Large intestine (tissue), 3 donors: ENCODE results near the gene PIK3C2G. TPM values are rescaled to one million over a fixed set of nuclear protein-coding genes. Genes with fewer than 3 reads are reported as not detected.

Experiments used
- DNase-seq, 2 donors: peaks; one replicate each; pipeline versions ENCODE4 v3.0.0 to v3.0.0-alpha.2; 2013
- H3K27ac ChIP-seq: one replicate; pipeline ENCODE4 v1.5.1; 2013; ENCODE audit warnings: low read length
- H3K27me3 ChIP-seq: 2 replicates; pipeline ENCODE4 v1.6.1; 2013; ENCODE audit warnings: low read length; ENCODE audit not compliant: control insufficient read depth, insufficient read depth
- H3K36me3 ChIP-seq: 2 replicates; pipeline ENCODE4 v1.6.1; 2013; ENCODE audit warnings: low read length; ENCODE audit not compliant: control insufficient read depth, insufficient read depth
- H3K4me1 ChIP-seq: one replicate; pipeline ENCODE4 v1.6.1; 2013; ENCODE audit warnings: low read length; ENCODE audit not compliant: control insufficient read depth, insufficient read depth
- H3K4me3 ChIP-seq: one replicate; pipeline ENCODE4 v1.5.1; 2013; ENCODE audit warnings: low read length
- H3K9me3 ChIP-seq: one replicate; pipeline ENCODE4 v1.6.1; 2013; ENCODE audit warnings: mild to moderate bottlenecking, low read depth, low read length, moderate library complexity; ENCODE audit not compliant: control insufficient read depth
- WGBS: methylation state at CpG from one replicate; pipeline ENCODE4 v1.1.5; 2013; ENCODE audit warnings: low lambda C conversion rate; ENCODE audit not compliant: insufficient coverage; 5-methylcytosine and 5-hydroxymethylcytosine counted together
- polyA plus RNA-seq: library from polyadenylated mRNA; unstranded; fragments of 120-200 nt; gene quantifications from one replicate; pipeline ENCODE4 v1.2.1, GENCODE V29; 2013

Gene PIK3C2G
- polyA plus RNA-seq, 1 donor = 2.1 TPM

DNA sequence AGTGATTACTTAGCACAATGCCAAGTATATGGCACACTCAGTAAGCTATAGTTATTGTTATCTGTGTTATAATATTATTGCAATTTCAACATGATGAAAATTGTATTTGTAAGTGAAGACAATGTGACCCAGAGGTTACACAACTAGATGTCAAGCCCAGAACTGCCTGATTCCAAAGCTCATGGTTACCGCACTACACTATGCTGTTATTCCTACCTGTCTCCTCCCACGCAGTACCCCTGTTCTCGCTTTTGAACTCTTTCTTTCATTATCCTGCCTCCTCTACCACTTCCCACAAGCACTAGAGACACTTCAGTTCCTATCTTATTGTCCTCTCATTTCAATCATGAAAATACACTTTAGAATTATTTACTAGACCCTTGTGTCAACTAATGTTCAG lies 383.2 kb downstream of the PIK3C2G start:
- Histone ChIP-seq H3K36me3 (no peaks in the 10 kb centered on the region), H3K4me3 (no peak overlapping the region), H3K9me3 (no peaks in the 10 kb centered on the region), H3K27ac (no peak overlapping the region), H3K27me3 (no peaks in the 10 kb centered on the region), H3K4me1 (peaks cover 5% of the 10 kb centered on the region)
- no peak for DNase-seq
- WGBS = 93% methylated on average over 2 of the region's 3 CpGs

DNA sequence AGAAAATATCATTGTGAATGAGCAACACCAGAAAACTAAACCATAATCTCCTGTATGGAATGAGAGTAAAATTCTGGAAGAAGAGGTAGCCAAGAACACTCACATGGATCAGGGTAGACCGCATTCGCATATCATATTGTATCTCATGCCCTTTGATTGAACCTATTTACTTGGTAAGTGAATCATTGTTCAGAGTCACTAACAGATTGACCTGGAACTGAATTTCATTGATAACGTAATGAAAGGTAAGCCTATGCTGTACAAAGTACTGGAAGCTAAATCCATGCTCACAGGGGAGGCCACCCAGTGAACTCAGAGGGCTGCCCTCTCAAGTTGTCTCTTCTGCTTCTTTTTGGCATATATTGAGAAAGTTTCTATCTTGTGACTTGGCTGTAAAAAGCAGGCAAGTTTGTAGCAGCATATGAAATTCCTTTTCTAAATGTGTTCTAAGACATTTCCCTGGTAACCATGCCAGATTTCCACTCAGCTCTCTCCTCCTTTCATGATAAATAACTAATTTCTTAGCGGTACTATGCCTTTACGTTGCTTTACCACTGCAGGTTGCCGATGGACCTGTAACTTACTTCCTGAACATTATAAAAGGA lies 385.1 kb downstream of the PIK3C2G start:
- no peak overlapping the region for H3K4me3 ChIP-seq
- DNase-seq = peak; percentile 1 to 29
- 90% methylated on average over 3 of the region's 6 CpGs for WGBS

DNA sequence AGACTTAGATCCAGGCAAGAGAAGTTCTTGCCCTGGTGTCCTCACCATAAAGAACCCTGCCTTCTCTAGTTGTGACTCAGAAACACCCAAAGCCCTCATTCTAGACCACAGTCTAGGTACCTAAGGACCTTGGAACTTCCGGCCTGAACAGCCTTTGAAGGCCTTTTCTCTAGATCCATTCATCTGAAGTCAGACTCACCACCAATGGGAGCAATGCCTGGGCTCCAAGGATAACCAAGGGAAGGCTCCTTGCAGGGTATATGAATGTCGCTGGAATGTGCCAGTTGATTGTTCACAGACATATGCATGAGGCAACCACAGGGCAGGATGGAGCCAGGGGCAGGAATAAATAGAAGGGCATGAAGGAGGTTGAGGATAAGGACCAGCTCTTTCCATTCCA lies 390.2 kb downstream of the PIK3C2G start:
- Histone ChIP-seq H3K36me3 (no peaks in the 10 kb centered on the region), H3K4me3 (no peak overlapping the region), H3K4me1 (peaks cover 3% of the 10 kb centered on the region), H3K27ac (no peak overlapping the region), H3K27me3 (no peaks in the 10 kb centered on the region), H3K9me3 (no peaks in the 10 kb centered on the region)
- no CpG with 5 or more reads among the region's 2 CpGs for WGBS
- DNase-seq = no peak

More for the DNA sequence above, 385.1 kb downstream of the PIK3C2G start:
- Histone ChIP-seq H3K27ac (peak overlapping the region; percentile 9), H3K36me3 (no peaks in the 10 kb centered on the region), H3K4me1 (peaks cover 5% of the 10 kb centered on the region), H3K9me3 (no peaks in the 10 kb centered on the region), H3K27me3 (no peaks in the 10 kb centered on the region)

DNA sequence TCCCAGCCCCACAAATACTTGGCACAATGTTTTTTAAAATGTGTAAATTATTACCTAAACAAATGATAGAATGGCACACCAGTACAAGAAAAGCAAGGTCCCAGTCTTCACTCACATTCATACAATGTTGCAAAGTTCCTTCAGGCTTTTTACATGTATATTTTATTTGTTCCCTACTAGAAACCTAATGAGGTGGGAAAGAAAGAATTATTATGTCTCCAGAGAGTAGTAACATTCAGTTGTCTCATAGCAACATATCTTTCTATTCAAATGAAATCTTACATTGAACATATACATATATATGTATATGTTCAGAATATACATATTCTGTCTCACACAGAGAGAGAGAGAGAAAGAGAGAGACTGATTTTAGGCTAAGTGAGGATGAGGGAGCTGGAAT lies 391.3 kb downstream of the PIK3C2G start:
- Histone ChIP-seq H3K4me1 (no peaks in the 10 kb centered on the region), H3K4me3 (no peak overlapping the region), H3K36me3 (no peaks in the 10 kb centered on the region), H3K27ac (no peak overlapping the region), H3K27me3 (no peaks in the 10 kb centered on the region), H3K9me3 (peaks cover 2% of the 10 kb centered on the region)
- no peak for DNase-seq

DNA sequence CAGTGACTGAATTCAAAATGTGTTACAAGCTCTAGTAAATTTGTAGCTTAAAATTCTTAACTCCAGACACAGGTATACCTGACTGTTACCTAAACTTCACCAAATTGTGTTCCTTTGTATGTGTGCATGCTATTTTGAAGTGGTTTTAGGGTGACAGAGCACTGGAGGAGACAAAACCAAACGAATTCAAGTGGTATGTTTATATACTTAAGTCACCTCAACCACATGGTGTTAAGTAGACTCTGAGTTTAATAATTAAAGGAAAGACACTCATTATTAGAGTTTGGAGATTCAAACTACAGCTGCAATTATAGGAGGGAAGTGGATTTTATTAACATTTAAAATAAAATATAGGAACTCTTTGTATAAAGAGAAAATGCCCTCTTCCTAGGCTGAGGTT lies 392.1 kb downstream of the PIK3C2G start:
- Histone ChIP-seq H3K4me1 (no peaks in the 10 kb centered on the region), H3K36me3 (no peaks in the 10 kb centered on the region), H3K27ac (no peak overlapping the region), H3K4me3 (no peak overlapping the region), H3K27me3 (no peaks in the 10 kb centered on the region), H3K9me3 (peaks cover 2% of the 10 kb centered on the region)
- no peak for DNase-seq
- no CpG with 5 or more reads among the region's 1 CpG for WGBS

DNA sequence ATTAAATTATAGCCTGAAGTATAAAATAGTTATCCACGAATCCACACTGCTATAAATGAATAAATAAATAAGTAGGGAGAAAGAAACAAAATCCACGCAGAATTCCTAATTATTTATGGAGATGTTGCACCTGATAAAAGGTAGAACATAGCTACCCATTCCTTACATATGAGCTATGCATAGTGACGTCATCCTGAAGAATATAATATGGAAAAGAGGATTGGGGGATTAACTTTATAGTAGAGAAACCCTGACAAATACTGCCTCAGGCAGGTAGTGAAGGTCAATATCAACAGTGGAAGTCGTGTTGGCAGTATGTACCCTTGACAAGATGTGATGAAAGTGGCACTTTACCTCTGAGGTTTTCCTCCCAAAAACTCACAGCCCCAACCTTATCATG lies 394.0 kb downstream of the PIK3C2G start:
- Histone ChIP-seq H3K27ac (no peak overlapping the region), H3K4me1 (no peaks in the 10 kb centered on the region), H3K27me3 (no peaks in the 10 kb centered on the region), H3K9me3 (peaks cover 2% of the 10 kb centered on the region), H3K36me3 (no peaks in the 10 kb centered on the region), H3K4me3 (no peak overlapping the region)
- no peak for DNase-seq
- no CpG with 5 or more reads among the region's 4 CpGs for WGBS

DNA sequence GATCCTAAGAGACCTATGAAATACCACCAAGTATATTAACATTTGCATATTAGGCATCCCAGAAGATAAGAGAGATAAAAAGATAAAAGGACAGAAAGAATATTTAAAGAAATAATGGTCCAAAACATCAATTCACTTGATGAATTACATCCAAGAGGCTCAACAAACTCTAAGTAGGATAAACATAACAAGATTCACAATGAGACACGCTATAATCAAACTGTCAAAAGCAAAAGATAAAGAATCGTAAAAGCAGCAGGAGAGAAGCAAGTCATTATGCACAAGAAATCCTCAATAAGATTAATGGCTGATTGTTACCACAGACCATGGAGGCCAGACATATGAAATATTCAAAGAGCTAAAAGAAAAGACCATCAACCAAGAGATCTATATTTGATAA lies 396.9 kb downstream of the PIK3C2G start:
- WGBS = 50% methylated on average over 1 of the region's 2 CpGs
- H3K27ac ChIP-seq = no peak overlapping the region
- no peaks in the 10 kb centered on the region for H3K27me3 ChIP-seq
- DNase-seq = no peak
- H3K4me1 ChIP-seq = no peaks in the 10 kb centered on the region
- H3K4me3 ChIP-seq = no peak overlapping the region
- H3K36me3 ChIP-seq = no peaks in the 10 kb centered on the region
- H3K9me3 ChIP-seq = peaks cover 6% of the 10 kb centered on the region

DNA sequence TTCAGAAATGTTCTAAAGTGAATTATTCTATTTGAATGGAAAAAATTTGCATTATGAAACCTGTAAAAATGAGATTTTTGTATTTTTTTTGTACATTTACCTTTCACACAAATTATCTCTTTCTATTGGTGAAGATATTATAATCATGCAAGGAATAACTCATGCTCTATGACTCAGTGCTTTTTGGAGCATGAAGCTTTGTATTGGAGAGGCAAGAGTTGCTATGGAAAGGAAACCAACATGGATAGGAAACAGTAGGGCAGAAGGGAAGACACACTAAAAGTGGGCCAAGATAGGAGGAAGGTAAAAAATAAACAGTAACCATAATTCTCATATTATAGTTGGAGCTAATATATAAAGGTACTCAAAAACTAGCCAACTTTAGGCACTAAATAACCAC lies 397.5 kb downstream of the PIK3C2G start:
- Histone ChIP-seq H3K27me3 (no peaks in the 10 kb centered on the region), H3K4me3 (no peak overlapping the region), H3K9me3 (peaks cover 6% of the 10 kb centered on the region), H3K27ac (no peak overlapping the region), H3K4me1 (no peaks in the 10 kb centered on the region), H3K36me3 (no peaks in the 10 kb centered on the region)
- no peak for DNase-seq

DNA sequence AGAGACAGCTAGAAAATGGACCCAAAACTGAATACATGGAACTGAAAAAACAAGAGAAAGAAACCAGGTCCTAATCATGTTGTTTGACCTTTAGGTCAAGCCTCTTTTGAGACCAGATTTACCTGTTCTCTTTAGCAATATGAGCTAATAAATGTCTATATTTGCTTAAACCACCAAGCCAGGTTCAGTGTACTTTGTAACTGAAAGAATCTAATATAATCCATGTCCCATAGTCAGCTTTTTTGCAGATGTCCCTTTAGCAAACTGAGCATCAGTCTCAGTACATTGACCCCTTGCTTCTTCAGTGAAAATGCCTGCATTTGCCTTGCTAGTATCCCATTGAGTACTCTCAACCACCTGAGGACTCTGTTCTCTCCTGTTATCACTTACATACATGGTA lies 414.8 kb downstream of the PIK3C2G start:
- peak; percentile 57 to 76 for DNase-seq
- peak overlapping the region; percentile 77 for H3K27ac ChIP-seq
- H3K4me1 ChIP-seq = peaks cover 6% of the 10 kb centered on the region
- H3K4me3 ChIP-seq = no peak overlapping the region
- H3K36me3 ChIP-seq = no peaks in the 10 kb centered on the region
- H3K9me3 ChIP-seq = no peaks in the 10 kb centered on the region
- no peaks in the 10 kb centered on the region for H3K27me3 ChIP-seq

DNA sequence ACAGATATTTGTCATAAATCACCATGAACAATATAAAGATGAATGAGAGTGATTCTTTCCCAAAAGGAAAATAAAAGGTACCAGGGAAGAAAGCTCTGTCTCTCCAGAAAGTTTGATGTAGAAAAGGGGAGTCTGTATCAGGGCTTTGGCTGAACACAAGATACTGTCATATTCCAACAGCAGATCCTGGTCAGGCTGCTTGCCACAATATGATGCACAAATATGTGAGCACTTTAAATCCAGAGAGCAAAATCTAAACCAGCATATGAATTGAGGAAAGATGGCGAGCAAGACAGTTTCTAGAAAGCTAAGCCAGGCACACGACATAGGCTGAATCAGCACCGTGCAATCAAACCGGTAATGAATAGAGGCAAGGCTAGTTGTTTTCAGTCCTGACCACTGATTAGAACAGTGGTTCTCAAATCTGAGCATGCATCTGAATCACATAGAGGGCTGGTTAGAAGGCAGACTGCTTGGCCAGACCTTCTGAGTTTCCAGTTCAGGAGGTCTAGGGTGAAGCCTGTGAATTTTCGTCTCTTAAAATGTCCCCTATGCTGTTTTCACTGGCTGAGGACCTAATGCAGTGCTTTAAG lies 415.8 kb downstream of the PIK3C2G start:
- no peak overlapping the region for H3K4me3 ChIP-seq
- no CpG with 5 or more reads among the region's 5 CpGs for WGBS
- peak overlapping the region; percentile 77 for H3K27ac ChIP-seq
- no peak for DNase-seq
- peaks cover 6% of the 10 kb centered on the region for H3K4me1 ChIP-seq
- H3K27me3 ChIP-seq = no peaks in the 10 kb centered on the region
- H3K36me3 ChIP-seq = no peaks in the 10 kb centered on the region
- no peaks in the 10 kb centered on the region for H3K9me3 ChIP-seq

DNA sequence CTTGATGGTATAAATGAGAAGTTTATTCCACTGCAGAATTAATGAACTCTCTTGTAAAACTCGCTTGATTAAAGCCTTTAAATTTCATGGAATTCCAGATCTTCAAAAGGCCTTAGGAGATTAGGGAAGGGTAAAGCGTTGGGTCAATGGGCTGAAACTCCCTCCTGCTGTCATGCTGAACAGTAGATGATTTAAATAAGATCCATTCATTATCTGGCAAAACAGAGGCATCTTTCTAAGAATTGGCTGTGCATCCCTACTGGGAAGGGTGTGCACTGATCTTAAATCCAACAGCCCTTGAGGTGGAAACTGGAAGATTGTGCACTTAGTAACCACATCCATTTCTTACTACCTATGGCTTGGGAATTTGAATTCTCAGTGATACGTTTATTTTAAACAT lies 420.5 kb downstream of the PIK3C2G start:
- no peaks in the 10 kb centered on the region for H3K9me3 ChIP-seq
- peaks cover 5% of the 10 kb centered on the region for H3K4me1 ChIP-seq
- WGBS = no CpG with 5 or more reads among the region's 3 CpGs
- no peak overlapping the region for H3K4me3 ChIP-seq
- H3K36me3 ChIP-seq = no peaks in the 10 kb centered on the region
- DNase-seq = no peak
- H3K27ac ChIP-seq = no peak overlapping the region
- H3K27me3 ChIP-seq = no peaks in the 10 kb centered on the region
